Stimulated activated CD4-positive, alpha-beta T cell treated with anti-CD3 and anti-CD28 coated beads, Interleukin-2, amount 100 ng/mL, for 4 hours (primary cell): Measurements from ENCODE around the gene PYGL.
"Not testable (repeated sequence)": the region's sequence is repeated elsewhere in the genome, so short reads cannot be mapped to it uniquely, and the experiment has no call there.

ENCODE experiments used
- DNase-seq: peaks from one replicate; pipeline ENCODE4 v3.0.0-alpha.2; 2020; ENCODE audit warnings: low read depth

Gene PYGL

GRCh38 chr14:50943943-50944646, at the start of gene PYGL:
TSS of gene PYGL (minus strand) at chr14:50944483. CDS start at chr14:50944403, 80 bp downstream.
- DNase-seq: peak; percentile 6

DNA sequence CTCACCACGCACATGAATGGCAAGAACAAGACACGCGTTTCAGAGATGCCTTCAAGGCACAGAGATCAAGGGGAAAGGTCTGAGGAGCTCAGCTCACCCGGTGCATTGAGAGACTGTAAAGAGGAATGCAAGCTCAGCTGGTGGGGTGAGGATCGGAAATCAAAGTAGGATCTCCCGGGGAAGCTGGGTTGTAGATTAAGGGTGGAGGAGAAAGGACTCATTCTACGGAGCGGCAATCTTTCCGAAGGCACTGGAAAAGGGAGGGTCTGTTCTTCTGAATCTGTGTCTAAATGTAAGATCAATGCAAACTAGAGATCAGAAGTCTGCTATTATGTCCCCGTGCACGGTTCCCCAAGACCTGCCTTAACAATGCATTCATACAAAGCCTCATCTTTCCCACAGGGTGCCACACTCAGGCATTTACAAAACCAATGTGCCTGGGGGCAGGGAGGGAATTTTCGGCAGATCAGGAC, 41.6 kb upstream of the PYGL start:
- no peak for DNase-seq

GRCh38 chr14:50985124-50985858, 41.0 kb upstream of the PYGL start:
- DNase-seq: no peak

DNA sequence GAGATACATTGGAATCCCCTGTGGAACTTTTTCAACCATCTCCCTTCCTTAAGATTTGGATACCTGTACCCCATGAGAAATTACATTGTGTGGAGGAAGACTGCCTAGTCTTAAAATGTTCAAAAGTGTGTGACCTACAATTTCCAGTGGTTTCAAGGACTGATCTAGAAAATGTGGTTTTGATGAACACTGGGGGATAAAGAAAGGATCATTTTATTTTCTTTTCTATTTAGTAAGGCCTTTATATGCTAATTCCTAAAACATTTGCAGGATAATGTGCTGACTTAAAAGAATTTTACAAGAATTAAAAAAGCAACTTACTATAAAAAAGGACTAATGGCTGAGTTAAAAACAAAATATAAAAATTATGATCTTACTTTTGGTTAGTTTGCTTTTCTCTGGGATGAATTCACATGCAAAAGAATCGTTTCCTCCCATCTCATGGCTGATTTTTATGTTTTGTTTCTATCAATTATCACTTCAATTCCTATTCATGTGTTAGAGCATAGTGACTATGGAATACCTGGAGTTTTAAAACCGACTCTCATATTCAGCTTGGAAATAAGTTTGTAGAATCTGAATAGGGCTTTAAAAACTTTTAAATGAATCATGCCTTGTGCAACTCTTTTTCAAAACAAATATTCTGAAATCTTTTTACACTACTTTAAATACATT, 39.9 kb upstream of the PYGL start:
- DNase-seq: no peak

DNA sequence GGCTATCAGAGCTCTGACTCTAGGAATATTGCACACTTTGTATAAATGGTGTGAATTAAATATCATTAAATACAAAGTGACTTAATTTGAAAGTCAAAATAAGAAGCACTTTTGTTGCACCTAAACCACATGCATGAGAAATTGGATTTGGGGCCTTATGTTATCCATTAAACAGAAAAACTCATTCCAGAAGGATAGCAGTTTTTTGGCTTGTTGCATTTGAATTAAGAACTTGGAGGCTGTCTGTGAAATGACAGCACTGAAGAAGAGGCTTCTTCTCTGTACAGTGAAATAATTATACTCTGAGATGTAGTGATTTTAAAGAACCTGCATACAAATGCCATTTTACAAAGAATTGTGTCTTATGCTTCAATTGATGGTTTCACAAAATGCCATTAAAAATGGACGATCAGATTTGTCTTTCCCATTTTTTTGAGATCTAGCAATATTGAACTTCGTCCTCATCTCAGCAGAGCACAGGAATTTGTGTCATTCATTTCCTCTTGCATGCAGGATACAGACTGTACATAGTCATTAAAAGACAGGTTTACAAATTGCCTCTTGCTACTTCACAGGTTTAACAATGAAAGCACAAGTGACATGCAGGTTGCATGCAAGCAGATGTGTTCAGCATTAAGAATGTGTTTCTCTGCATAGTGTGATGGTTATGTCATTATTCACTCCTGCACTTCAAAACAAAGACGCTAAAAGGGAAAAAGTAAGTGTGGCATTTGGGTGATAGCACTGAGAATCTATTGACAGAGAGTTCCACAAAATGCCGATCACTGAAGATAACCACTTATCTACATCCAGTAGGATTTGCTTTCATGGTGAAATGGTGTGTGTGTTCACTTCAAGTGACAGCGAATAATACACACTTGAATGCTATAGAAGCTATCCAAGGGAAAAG, 35.9 kb upstream of the PYGL start:
- DNase-seq: no peak

DNA sequence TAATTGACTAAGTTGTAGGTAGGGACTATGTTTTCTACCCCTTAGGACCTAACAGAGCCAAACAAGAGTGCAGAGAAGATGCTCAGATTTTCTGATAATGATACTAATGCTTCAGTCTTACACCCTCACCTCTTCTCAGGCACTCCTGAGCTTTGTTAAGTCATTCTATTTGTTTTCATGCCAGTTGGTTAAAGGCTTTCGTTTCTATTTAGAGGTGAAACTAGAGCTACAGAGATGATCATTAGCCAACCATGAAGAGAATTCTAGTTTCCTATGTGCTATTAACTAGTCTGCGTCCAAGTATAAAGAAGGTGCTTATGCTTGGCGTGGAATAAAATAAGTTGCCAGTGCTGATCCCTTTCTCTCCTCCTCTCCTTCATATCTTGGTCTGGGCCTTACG, 34.6 kb upstream of the PYGL start:
- DNase-seq: no peak

DNA sequence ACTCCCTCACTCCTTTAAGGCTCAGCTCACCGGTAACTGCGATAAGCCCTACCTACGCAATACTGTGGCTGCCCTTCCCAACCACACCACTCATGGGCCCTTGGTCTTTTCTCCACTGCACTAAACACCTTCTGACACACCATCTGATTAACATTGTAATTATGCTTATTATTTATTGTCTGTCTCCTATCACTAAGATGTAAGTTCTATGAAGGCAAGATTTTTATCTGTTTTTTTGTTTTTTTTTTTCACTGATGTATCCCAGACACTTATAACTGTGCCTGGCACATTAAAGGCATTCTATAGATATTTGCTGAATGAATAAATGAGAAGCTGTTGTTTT, 34.2 kb upstream of the PYGL start:
- DNase-seq: no peak

DNA sequence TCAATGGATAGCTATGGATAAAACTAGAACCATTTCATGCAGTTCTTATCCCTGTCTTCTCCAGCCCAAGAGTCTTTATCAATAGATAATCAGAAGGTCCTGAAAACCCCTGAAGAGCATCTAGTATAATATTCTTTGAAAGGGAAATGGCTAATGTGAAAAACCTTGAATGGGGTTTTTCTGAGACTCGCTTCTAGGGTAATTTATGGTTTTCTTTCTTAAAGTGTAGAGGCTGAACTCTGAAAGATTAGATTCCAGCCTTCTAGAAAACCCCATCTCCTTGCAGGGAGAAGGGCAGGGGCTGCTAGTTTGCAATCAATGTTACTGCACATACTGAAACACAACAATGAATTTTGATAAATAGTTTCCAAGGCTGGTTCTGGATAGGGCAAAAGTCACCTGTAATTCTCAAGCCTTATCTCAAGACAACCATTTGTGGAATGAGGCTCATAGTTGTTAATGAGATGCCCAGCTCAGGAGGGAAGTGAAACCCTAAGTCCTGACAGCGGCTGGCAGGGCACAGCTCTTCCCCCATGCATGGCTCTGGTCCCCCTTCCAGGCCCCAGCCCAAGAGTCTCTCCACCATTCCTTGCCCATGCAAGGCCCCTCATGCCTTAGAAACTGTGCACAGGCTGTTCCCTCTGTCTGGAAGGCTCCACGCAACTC, 33.7 kb upstream of the PYGL start:
- no peak for DNase-seq

GRCh38 chr14:50974118-50974517, 29.8 kb upstream of the PYGL start:
- no peak for DNase-seq

GRCh38 chr14:50972734-50973133, 28.5 kb upstream of the PYGL start:
- DNase-seq: no peak

GRCh38 chr14:50970886-50971781, 26.9 kb upstream of the PYGL start:
- no peak for DNase-seq

DNA sequence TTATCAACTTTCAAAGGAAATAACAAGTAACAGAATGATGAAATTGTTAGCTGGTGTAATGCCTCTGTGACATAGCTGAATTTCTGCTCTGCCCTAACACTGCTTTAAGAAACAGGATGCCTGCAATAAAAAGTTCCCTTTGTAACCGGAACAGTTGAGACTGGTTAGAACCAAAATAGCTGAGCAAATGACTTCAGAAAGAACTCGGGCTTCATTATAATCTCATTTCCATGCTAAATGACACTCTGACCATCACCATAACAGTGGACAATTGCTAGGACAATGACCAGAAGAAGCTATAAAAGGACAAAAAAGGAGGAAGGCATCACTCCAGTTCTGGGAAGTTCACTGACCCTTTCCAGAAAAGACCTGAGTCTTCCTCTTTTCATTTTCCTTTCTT, 23.5 kb upstream of the PYGL start:
- DNase-seq: no peak

DNA sequence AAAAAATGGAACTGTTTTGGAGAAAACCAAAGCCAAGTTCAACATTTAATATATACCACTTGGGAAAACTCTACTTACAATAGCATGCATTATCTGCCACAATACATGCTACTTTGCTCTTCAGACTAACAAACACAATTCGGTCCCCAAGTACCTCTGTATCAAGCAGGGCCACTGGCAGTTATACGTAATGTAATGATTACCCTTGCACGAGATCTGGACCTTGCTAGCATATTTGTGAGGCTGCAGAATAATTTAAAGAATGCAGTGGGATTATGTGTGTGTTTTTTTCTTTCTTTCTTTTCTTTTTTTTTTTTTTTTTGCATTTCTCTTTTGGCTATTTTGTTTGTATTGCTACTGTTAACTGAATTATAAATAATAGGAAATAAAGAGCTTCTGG, 22.8 kb upstream of the PYGL start:
- no peak for DNase-seq

DNA sequence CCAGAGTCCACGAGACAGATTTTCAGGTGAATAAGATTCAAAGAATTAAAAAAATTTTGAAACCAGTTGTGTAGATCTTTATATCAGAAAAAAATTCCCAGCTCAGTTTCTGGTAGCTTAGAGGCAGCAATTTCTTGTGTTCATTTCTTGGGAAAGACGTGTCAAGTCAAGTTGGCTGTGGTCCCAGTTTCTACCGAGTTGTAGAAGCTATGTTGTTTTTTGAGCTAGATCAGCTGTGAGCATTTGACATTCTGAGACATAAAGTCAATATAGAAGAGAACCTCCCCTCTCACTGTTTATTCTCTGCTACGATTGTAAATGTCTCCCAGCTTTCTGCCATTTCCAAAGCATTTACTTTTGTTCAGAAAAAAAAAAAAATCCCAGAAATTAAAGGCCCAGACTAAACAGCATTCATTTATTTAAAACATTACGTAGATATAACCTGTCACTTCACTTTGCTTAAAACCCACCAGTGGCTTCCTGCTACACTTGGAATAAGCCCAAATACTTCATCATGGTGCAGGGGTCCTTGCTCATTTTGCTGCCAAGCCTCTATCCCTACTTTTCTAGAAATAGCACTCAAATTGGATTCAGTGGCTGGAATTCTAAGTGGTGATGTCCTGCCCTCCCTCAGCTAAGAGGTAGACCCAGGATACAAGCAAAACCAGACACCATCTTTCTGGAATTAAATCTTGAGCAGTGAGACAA, 20.6 kb upstream of the PYGL start:
- no peak for DNase-seq

GRCh38 chr14:50963919-50964318, 19.6 kb upstream of the PYGL start:
- no peak for DNase-seq

GRCh38 chr14:50961605-50962221, 17.4 kb upstream of the PYGL start:
- no peak for DNase-seq

GRCh38 chr14:50957296-50957695, 13.0 kb upstream of the PYGL start:
- no peak for DNase-seq

DNA sequence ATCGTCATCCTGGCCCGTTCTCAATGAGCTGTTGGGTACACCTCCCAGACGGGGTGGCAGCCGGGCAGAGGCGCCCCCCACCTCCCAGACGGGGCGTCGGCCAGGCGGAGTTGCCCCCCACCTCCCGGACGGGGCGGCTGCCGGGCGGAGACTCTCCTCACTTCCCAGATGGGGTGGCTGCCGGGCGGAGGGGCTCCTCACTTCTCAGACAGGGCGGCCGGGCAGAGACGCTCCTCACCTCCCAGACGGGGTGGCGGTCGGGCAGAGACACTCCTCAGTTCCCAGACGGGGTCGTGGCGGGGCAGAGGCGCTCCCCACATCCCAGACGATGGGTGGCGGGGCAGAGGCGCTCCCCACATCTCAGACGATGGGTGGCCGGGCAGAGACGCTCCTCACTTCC, 12.1 kb upstream of the PYGL start:
- DNase-seq: not testable (repeated sequence)

GRCh38 chr14:50955373-50956043, 11.2 kb upstream of the PYGL start:
- DNase-seq: no peak
